GM19463 (cell line): ENCODE data around the gene MROH2A.
"Not testable (repeated sequence)": the region's sequence is repeated elsewhere in the genome, so short reads cannot be mapped to it uniquely, and the experiment has no call there.

Experiments used
- ATAC-seq: cut with Tn5 transposase; IDR thresholded peaks from one replicate; pipeline ENCODE4 v1.9.1; 2021; ENCODE audit warnings: mild to moderate bottlenecking, moderate library complexity; ENCODE audit not compliant: unreplicated experiment

The MROH2A gene

GRCh38 chr2:233852056-233852455, 73.9 kb downstream of the MROH2A start:
- no peak for ATAC-seq

GRCh38 chr2:233853353-233853752, 75.2 kb downstream of the MROH2A start:
- ATAC-seq = no peak

- ATAC-seq = no peak
These were observed 75.7 kb downstream of the MROH2A start for GRCh38 chr2:233853883-233854240.

- peak; percentile 98 for ATAC-seq
These were observed 76.3 kb downstream of the MROH2A start, which contains the start of gene HJURP for GRCh38 chr2:233854241-233854981. Gene HJURP (minus strand): TSS chr2:233854535. CDS start chr2:233854500, 35 bp downstream.

GRCh38 chr2:233855345-233855744, 77.2 kb downstream of the MROH2A start:
- ATAC-seq = no peak

- no peak for ATAC-seq
These were observed 78.1 kb downstream of the MROH2A start for GRCh38 chr2:233856184-233856583.

- ATAC-seq = no peak
These were observed 79.5 kb downstream of the MROH2A start for GRCh38 chr2:233857511-233858141.

GRCh38 chr2:233858331-233858730, 80.2 kb downstream of the MROH2A start:
- no peak for ATAC-seq

- no peak for ATAC-seq
These were observed 84.2 kb downstream of the MROH2A start for GRCh38 chr2:233862261-233862768.

- no peak for ATAC-seq
These were observed 87.7 kb downstream of the MROH2A start for GRCh38 chr2:233865838-233866237.

- no peak for ATAC-seq
These were observed 88.3 kb downstream of the MROH2A start for GRCh38 chr2:233866479-233866878.

GRCh38 chr2:233867993-233868532, 89.9 kb downstream of the MROH2A start, which contains the start of gene MSL3B:
Gene MSL3B (minus strand): TSS chr2:233868386.
- ATAC-seq = peak; percentile 82

- no peak for ATAC-seq
These were observed 93.3 kb downstream of the MROH2A start for GRCh38 chr2:233871432-233871831.

GRCh38 chr2:233872125-233872524, 94.0 kb downstream of the MROH2A start:
- not testable (repeated sequence) for ATAC-seq

GRCh38 chr2:233882353-233882752, 104.2 kb downstream of the MROH2A start:
- no peak for ATAC-seq
